Parathyroid adenoma (tissue), 2 donors: ENCODE data around the gene SELENOV.

Experiments
- H2AFZ ChIP-seq: fragments of 300-600 bp; sonication (generic); one replicate; pipeline ENCODE4 v1.7.0; 2017; ENCODE audit warnings: antibody characterized with exemption, mild to moderate bottlenecking
- H3K27ac ChIP-seq: fragments of 300-600 bp; sonication (generic); one replicate; pipeline ENCODE4 v1.7.0; 2017
- H3K27me3 ChIP-seq: fragments of 300-600 bp; sonication (generic); one replicate; pipeline ENCODE4 v1.7.0; 2017; ENCODE audit warnings: low read length; ENCODE audit not compliant: control insufficient read depth, insufficient read depth
- H3K36me3 ChIP-seq: fragments of 300-600 bp; sonication (generic); one replicate; pipeline ENCODE4 v1.7.0; 2017; ENCODE audit warnings: low read length; ENCODE audit not compliant: control insufficient read depth, insufficient read depth
- H3K4me1 ChIP-seq: fragments of 300-600 bp; sonication (generic); one replicate; pipeline ENCODE4 v1.7.0; 2017; ENCODE audit warnings: control low read depth
- H3K4me2 ChIP-seq: fragments of 300-600 bp; sonication (generic); one replicate; pipeline ENCODE4 v1.7.0; 2017; ENCODE audit warnings: low read length
- H3K4me3 ChIP-seq: fragments of 300-600 bp; sonication (generic); one replicate; pipeline ENCODE4 v1.7.0; 2017; ENCODE audit warnings: low read depth, low read length
- H3K79me2 ChIP-seq: fragments of 300-600 bp; sonication (generic); one replicate; pipeline ENCODE4 v1.7.0; 2017; ENCODE audit warnings: control low read depth
- H3K9ac ChIP-seq: fragments of 300-600 bp; sonication (generic); one replicate; pipeline ENCODE4 v1.7.0; 2017; ENCODE audit warnings: mild to moderate bottlenecking
- H3K9me3 ChIP-seq: fragments of 300-600 bp; sonication (generic); one replicate; pipeline ENCODE4 v1.7.0; 2017; ENCODE audit warnings: low read length; ENCODE audit not compliant: control insufficient read depth
- CTCF ChIP-seq: fragments of 300-600 bp; sonication (generic); IDR thresholded peaks from one replicate; pipeline ENCODE4 v1.7.0; 2017; ENCODE audit warnings: antibody characterized with exemption, mild to moderate bottlenecking
- donor health status: primary hyperparathyroidism.

Gene SELENOV

DNA sequence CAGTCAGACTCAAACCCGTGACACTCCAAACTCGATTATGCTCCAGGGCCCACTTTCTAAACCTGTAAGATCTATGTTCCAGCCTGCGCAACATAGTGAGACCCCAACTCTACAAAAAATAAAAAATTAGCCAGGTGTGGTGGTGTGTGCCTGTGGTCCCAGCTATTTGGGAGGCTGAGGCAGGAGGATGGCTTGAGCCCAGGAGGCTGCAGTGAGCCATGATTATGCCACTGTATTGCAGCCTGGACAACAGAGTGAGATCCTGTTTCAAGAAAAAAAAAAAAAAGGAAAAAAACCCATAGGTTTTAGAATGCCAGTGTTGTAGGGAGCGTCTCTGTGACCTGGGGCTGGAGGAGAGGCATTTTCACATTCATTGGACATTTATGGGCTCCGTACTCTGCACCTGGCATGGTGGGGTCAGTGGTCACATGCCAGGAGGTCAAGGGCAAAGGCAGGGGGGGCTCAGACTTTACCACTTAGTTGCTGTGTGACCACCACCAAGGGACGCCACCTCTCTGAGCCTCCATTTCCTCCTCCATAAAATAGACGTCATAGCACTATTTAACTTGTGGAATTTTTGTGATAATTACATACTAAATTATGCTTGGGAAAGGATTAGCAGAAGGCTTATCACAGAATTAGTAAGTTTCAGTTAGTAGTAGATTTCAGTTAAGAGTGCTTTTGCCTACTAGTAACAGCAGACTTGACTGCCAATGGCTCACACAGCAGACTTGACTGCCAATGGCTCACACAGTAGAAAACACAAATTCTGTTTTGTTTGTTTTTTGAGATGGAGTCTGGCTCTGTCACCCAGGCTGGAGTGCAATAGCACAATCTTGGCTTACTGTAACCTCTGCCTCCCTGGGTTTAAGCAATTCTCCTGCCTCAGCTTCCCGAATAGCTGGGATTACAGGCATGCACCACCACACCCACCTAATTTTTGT, 5.9 kb downstream of the SELENOV start:
- Histone ChIP-seq H3K79me2 (no peaks in the 10 kb centered on the region), H3K4me2 (peak overlapping the region; percentile 61), H2AFZ (peak overlapping the region; percentile 75), H3K9ac (no peak overlapping the region), H3K36me3 (no peaks in the 10 kb centered on the region), H3K4me3 (peak overlapping the region; percentile 51), H3K27ac (peak overlapping the region; percentile 86), H3K9me3 (no peaks in the 10 kb centered on the region), H3K4me1 (peaks cover 18% of the 10 kb centered on the region), H3K27me3 (no peaks in the 10 kb centered on the region)
- TF ChIP-seq CTCF: no peak

DNA sequence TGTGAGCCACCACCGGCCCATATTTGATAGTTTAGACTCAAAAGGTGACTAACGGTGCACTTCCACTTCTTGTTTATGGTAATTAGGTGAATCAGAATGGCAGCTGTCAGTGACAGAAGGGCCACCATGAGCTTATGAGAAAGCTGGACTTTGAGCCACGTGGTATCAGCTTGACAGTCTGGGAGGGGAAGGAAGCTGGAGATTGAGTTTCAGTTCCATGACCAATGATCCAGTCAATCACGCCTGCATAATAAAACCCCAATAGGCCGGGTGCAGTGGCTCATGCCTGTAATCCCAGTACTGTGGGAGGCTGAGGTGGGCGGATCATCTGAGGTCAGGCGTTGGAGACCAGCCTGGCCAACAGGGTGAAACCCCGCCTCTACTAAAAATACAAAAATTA, 9.6 kb downstream of the SELENOV start:
- Histone ChIP-seq H3K27ac (no peak overlapping the region), H3K9ac (no peak overlapping the region), H3K4me3 (no peak overlapping the region), H3K36me3 (no peaks in the 10 kb centered on the region), H2AFZ (no peak overlapping the region), H3K79me2 (no peaks in the 10 kb centered on the region), H3K27me3 (no peaks in the 10 kb centered on the region), H3K4me2 (no peak overlapping the region), H3K9me3 (no peaks in the 10 kb centered on the region), H3K4me1 (peaks cover 7% of the 10 kb centered on the region)
- no peak for TF ChIP-seq CTCF

DNA sequence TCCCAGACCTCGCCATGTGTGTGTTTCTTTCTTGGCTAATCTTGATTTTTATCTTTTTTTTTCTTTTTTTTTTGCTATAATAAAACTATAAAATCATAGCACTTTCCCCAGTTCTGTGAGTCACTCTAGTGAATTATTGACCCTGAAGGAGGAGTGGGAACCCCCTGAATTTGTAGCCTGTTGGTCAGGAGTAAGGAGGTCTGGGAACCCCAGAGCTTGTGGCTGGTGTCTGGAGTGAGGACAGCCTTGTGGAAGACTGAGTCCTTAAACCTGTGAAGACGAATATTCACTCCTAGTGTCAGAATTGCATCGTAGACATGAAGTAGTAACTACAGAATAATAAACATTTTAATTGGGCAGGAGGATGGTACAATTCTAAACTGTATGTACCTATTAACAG, 10.3 kb downstream of the SELENOV start:
- H3K4me3 ChIP-seq: no peak overlapping the region
- H3K4me1 ChIP-seq: peaks cover 7% of the 10 kb centered on the region
- H3K9ac ChIP-seq: no peak overlapping the region
- no peak overlapping the region for H2AFZ ChIP-seq
- TF ChIP-seq CTCF: no peak
- no peak overlapping the region for H3K4me2 ChIP-seq
- H3K27ac ChIP-seq: no peak overlapping the region
- no peaks in the 10 kb centered on the region for H3K27me3 ChIP-seq
- no peaks in the 10 kb centered on the region for H3K36me3 ChIP-seq
- no peaks in the 10 kb centered on the region for H3K9me3 ChIP-seq
- H3K79me2 ChIP-seq: no peaks in the 10 kb centered on the region

- Histone ChIP-seq H3K79me2 (peaks cover 27% of the 10 kb centered on the region), H3K27me3 (no peaks in the 10 kb centered on the region), H3K4me2 (peak overlapping the region; percentile 85), H3K4me1 (peaks cover 3% of the 10 kb centered on the region), H2AFZ (peak overlapping the region; percentile 81), H3K27ac (no peak overlapping the region), H3K9me3 (no peaks in the 10 kb centered on the region), H3K4me3 (peak overlapping the region; percentile 92), H3K36me3 (no peaks in the 10 kb centered on the region), H3K9ac (peak overlapping the region; percentile 71)
- no peak for TF ChIP-seq CTCF
These were observed 16.9 kb downstream of the SELENOV start for GRCh38 chr19:39531834-39532232.
